Omental fat pad (tissue), 4 donors: Measurements from ENCODE around the gene FCN3. TPM values are rescaled to one million over a fixed set of nuclear protein-coding genes. Genes with fewer than 3 reads are reported as not detected.
"Not testable (repeated sequence)": the region's sequence is repeated elsewhere in the genome, so short reads cannot be mapped to it uniquely, and the experiment has no call there.

ENCODE experiments used
- ATAC-seq: fragments of 150-250 bp; one replicate; pipeline ENCODE4 v1.9.1; 2016; ENCODE audit warnings: mild to moderate bottlenecking, moderate library complexity; ENCODE audit not compliant: low FRiP score
- DNase-seq: peaks from one replicate; pipeline ENCODE4 v3.0.0-alpha.2; 2019; ENCODE audit warnings: low spot score
- CTCF ChIP-seq, 3 donors: fragments of 450-650 bp; IDR thresholded peaks; one replicate each; pipeline ENCODE4 v1.5.1; 2016 to 2017; ENCODE audit warnings: antibody characterized with exemption in 3 of 3, mild to moderate bottlenecking in 3 of 3, moderate library complexity in 2 of 3
- total RNA-seq, 4 donors: library from RNA; depleted of rRNA; stranded (reverse); fragments of >200 nt; gene quantifications; one replicate each; pipeline ENCODE4 v1.1.0, GENCODE V29; 2016

FCN3 gene
- total RNA-seq, 4 donors from 2014 or later: 33.1 to 451 (median 75.9) TPM

GRCh38 chr1:27413004-27413403, 38.4 kb upstream of the FCN3 start:
- TF ChIP-seq CTCF (IDR thresholded peaks at IDR 0.05): no peak
- DNase-seq (no peak), ATAC-seq (peak; percentile 53)

- ATAC-seq (no peak), DNase-seq (no peak)
- TF ChIP-seq CTCF (IDR thresholded peaks at IDR 0.05): no peak
Observed at GRCh38 chr1:27412502-27412901, 37.9 kb upstream of the FCN3 start.

GRCh38 chr1:27410709-27411108, 36.1 kb upstream of the FCN3 start:
- no peak for DNase-seq
- no peak for TF ChIP-seq CTCF (IDR thresholded peaks at IDR 0.05)
- no peak for ATAC-seq

GRCh38 chr1:27409669-27410068, 35.0 kb upstream of the FCN3 start:
- TF ChIP-seq CTCF (IDR thresholded peaks at IDR 0.05): no peak
- DNase-seq (peak; percentile 10), ATAC-seq (no peak)

GRCh38 chr1:27408151-27408550, 33.5 kb upstream of the FCN3 start:
- no peak for ATAC-seq
- DNase-seq: no peak
- TF ChIP-seq CTCF (IDR thresholded peaks at IDR 0.05): no peak

GRCh38 chr1:27406791-27407190, 32.2 kb upstream of the FCN3 start:
- not testable (repeated sequence) for DNase-seq, ATAC-seq

GRCh38 chr1:27406362-27406680, 31.7 kb upstream of the FCN3 start:
- DNase-seq: no peak
- no peak for ATAC-seq
- TF ChIP-seq CTCF (IDR thresholded peaks at IDR 0.05): no peak

GRCh38 chr1:27405598-27406361, 31.2 kb upstream of the FCN3 start:
- not testable (repeated sequence) for ATAC-seq, DNase-seq
